ENCODE data around the gene RBM23. TPM values are rescaled to one million over a fixed set of nuclear protein-coding genes. Genes with fewer than 3 reads are reported as not detected.

Gene RBM23
- total and polyA plus RNA-seq, 9 of the 15 experiments (the other 6 are each of a cell fraction or from before 2014, with no cell fraction given): 46.0 to 102 (median 58.5) TPM

DNA sequence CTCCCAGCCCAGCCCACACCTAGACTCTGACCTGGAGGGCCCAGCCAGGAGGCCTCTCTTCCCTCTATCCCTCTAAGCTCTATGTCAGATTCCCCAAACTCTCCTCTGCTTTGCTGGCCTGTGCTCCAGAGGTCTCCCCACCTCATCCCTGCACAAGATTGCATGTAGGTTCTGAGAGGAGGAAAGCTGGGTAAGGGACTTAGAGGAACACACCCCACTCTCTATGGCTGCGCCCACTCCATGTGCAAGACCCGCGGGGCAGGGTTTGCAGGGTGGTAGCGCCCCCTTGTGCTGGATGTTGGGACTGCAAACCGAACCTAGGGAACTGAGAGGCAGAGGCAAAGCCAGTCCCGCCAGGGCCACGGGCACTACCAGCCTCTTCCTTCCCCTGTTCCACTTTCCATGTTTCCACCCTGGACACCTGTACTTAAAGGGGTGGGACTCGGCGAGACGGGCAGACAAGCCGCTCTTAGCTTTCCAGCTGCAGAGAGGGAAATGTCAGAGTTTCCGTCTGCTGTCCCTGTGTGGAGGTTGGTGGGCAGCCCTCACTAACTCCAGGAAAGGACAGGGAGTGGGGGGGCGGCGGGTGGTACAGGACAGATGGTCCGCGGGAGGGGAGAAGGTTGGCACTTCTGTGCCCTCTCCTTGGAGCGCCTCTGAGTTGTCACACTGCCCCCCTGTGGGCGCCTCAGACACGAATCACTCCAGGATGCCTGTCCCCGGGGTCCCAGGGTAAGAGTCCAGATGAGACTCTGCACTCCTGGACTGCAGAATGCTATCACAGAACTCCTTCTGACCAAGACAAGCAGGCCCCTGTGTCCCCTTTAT lies 65.8 kb downstream of the RBM23 start (continued):
- TF ChIP-seq, protein P1, sequence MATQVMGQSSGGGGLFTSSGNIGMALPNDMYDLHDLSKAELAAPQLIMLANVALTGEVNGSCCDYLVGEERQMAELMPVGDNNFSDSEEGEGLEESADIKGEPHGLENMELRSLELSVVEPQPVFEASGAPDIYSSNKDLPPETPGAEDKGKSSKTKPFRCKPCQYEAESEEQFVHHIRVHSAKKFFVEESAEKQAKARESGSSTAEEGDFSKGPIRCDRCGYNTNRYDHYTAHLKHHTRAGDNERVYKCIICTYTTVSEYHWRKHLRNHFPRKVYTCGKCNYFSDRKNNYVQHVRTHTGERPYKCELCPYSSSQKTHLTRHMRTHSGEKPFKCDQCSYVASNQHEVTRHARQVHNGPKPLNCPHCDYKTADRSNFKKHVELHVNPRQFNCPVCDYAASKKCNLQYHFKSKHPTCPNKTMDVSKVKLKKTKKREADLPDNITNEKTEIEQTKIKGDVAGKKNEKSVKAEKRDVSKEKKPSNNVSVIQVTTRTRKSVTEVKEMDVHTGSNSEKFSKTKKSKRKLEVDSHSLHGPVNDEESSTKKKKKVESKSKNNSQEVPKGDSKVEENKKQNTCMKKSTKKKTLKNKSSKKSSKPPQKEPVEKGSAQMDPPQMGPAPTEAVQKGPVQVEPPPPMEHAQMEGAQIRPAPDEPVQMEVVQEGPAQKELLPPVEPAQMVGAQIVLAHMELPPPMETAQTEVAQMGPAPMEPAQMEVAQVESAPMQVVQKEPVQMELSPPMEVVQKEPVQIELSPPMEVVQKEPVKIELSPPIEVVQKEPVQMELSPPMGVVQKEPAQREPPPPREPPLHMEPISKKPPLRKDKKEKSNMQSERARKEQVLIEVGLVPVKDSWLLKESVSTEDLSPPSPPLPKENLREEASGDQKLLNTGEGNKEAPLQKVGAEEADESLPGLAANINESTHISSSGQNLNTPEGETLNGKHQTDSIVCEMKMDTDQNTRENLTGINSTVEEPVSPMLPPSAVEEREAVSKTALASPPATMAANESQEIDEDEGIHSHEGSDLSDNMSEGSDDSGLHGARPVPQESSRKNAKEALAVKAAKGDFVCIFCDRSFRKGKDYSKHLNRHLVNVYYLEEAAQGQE (IDR thresholded peaks at IDR 0.05; ENCODE audit: borderline replicate concordance): peak; percentile 95
- TF ChIP-seq, protein P1 (CRISPR knock-in tag; IDR thresholded peaks at IDR 0.05; ENCODE audit: low read depth): no peak
- TF ChIP-seq ZNF583 (CRISPR knock-in tag; IDR thresholded peaks at IDR 0.05) (peak; percentile 57; the same call in 1 of the 2 replicates), HNRNPK (IDR thresholded peaks at IDR 0.05; ENCODE audit: low read depth, low read length, poor library complexity, severe bottlenecking) (no peak), ZNF263 (CRISPR knock-in tag; IDR thresholded peaks at IDR 0.05; ENCODE audit: borderline replicate concordance) (no peak; the same call in 1 of the 2 replicates), HDAC1 (IDR thresholded peaks at IDR 0.05) (peak in 1 of 2 experiments; percentile 61; a peak in 1 of 4 replicates), ZBTB40 (IDR thresholded peaks at IDR 0.05) (0 out of 2 replicates have a peak, but pooled peaks have one; percentile 34), ZBTB40 (CRISPR knock-in tag; IDR thresholded peaks at IDR 0.05) (no peak)
- TF ChIP-seq, protein P2, sequence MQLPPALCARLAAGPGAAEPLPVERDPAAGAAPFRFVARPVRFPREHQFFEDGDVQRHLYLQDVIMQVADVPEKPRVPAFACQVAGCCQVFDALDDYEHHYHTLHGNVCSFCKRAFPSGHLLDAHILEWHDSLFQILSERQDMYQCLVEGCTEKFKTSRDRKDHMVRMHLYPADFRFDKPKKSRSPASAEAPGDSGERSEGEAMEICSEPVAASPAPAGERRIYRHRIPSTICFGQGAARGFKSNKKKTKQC (CRISPR knock-in tag; IDR thresholded peaks at IDR 0.05): peak; percentile 43; the same call in 1 of the 2 replicates

All from K562 (cell line).